Measurements from ENCODE around the gene TMEM19. TPM values are rescaled to one million over a fixed set of nuclear protein-coding genes. Genes with fewer than 3 reads are reported as not detected.

The TMEM19 gene
- total RNA-seq: 25.7 TPM
- long read RNA-seq, full-length matches to known transcripts: 11 of 16 reads
- long read RNA-seq, partial matches to known transcripts: 1 of 16 reads
- long read RNA-seq, other reads (novel, unspliced or antisense): 4 of 16 reads

GRCh38 chr12:71685914-71686657 is at the start of gene TMEM19:
TMEM19 (plus strand) TSS chr12:71686082; CDS start chr12:71686681, 599 bp downstream.
- DNase-seq (ENCODE audit: missing footprints) (peak; percentile 96), ATAC-seq (peak; percentile 99)
- intact Hi-C loops (cut with DNase I): loop anchor here (1.0 to 5.0 kb wide), 2 partner anchors 22 to 61 kb away; partner anchors contain the start of gene THAP2

DNA sequence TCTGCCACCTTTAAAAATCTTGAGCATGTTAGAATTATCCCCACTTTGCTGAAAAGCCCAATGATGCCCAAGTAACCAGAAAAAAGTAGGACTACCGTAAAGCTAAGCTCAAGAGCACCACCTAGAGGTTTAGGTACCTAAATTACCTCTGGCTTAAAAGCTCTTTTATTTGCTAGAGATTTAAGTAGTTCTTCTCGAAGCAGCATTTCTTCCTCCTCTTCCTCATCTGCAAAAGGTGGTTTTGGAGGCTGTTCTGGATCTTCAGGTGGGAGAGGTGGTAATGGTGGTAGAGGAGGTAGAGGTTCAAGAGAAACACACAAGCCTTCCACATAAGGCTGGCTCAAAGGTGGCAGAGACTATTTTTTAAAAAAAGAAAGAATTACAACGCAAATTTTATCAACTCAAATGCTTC is 49.2 kb upstream of the TMEM19 start:
- intact Hi-C loops (cut with DNase I): loop anchor here (5.0 kb wide), 2 partner anchors 111 to 219 kb away; no protein-coding TSS in a partner anchor
- ATAC-seq (no peak), DNase-seq (ENCODE audit: missing footprints) (no peak)

DNA sequence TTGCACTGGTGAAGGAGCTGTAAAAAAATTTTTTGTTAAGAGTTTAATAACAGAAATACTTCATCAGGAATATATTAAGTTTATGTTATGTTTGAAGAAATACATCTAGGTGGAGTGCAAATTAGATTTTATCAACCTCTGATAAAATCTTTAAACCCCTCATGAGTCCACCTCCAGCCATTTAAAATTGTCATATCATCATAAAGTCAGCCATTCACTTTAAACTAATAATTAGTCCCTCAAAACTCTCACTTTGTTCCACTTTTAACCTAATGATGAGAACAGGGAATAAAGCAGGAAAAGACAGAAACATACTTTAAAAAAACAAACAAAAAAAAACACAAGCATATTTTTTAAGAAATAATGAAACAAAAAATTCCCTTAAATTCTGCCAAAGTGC is 47.4 kb upstream of the TMEM19 start:
- ATAC-seq (no peak), DNase-seq (ENCODE audit: missing footprints) (no peak)
- intact Hi-C loops (cut with DNase I): loop anchor here (5.0 kb wide), 2 partner anchors 109 to 221 kb away; no protein-coding TSS in a partner anchor

GRCh38 chr12:71639341-71639760 is 46.5 kb upstream of the TMEM19 start:
- intact Hi-C loops (cut with DNase I): loop anchor here (5.0 kb wide), 2 partner anchors 108 to 222 kb away; no protein-coding TSS in a partner anchor
- DNase-seq (ENCODE audit: missing footprints): no peak

GRCh38 chr12:71640316-71640715 is 45.6 kb upstream of the TMEM19 start:
- ATAC-seq (no peak), DNase-seq (ENCODE audit: missing footprints) (no peak)
- intact Hi-C loops (cut with DNase I): no loop called here

More at GRCh38 chr12:71639341-71639760, 46.5 kb upstream of the TMEM19 start:
- ATAC-seq: peak; percentile 52

GRCh38 chr12:71641390-71641789 is 44.5 kb upstream of the TMEM19 start:
- DNase-seq (ENCODE audit: missing footprints): no peak
- intact Hi-C loops (cut with DNase I): no loop called here
- ATAC-seq: no peak

- intact Hi-C loops (cut with DNase I): no loop called here
- DNase-seq (ENCODE audit: missing footprints) (no peak), ATAC-seq (no peak)
Measured at GRCh38 chr12:71642264-71642663, 43.6 kb upstream of the TMEM19 start.

- DNase-seq (ENCODE audit: missing footprints) (no peak), ATAC-seq (no peak)
- intact Hi-C loops (cut with DNase I): no loop called here
Measured at GRCh38 chr12:71645268-71645667, 40.6 kb upstream of the TMEM19 start.

DNA sequence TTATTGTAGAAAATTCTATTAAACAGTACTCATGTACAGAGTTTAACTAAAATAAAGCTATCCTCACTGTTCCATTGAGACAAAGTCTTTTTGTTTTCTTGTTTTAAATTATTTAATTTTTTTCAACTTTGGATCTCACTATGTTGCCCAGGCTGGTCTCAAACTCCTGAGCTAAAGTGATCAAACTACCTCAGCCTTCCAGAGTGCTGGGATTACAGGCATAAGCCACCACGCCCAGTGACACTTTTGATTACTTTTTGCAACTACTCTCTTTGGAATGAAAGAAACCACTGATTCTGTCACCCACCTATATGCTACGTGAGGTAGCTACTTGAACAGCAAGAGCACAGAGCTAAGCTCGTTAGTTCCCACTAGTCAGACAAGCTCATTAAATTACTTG is 39.4 kb upstream of the TMEM19 start:
- no peak for ATAC-seq
- intact Hi-C loops (cut with DNase I): no loop called here

GRCh38 chr12:71648537-71648936 is 37.3 kb upstream of the TMEM19 start:
- DNase-seq (ENCODE audit: missing footprints): no peak
- ATAC-seq: no peak
- intact Hi-C loops (cut with DNase I): no loop called here

More for the DNA sequence above, 39.4 kb upstream of the TMEM19 start:
- no peak for DNase-seq (ENCODE audit: missing footprints)

GRCh38 chr12:71649401-71649800 is 36.5 kb upstream of the TMEM19 start:
- intact Hi-C loops (cut with DNase I): no loop called here
- no peak for ATAC-seq
- no peak for DNase-seq (ENCODE audit: missing footprints)

DNA sequence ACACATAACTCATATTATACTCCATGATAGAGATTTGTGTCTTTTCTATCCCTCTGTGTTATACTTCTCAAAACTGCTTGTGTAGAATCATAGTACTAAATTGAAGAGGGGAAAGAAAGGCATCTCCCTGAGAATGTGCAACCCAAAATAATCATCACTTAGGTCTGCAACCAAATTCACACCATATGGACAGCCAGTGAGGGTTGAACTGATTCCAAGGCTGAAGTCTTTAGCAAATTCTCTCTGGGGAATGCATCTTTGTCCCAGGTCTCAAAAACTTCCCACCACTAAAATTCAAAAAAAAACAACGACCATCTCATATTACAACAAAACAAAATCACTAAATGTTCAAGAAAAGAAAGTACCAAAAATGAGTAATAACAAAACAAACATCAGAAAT is 33.2 kb upstream of the TMEM19 start:
- no peak for DNase-seq (ENCODE audit: missing footprints)
- intact Hi-C loops (cut with DNase I): no loop called here
- ATAC-seq: no peak

GRCh38 chr12:71653137-71653536 is 32.7 kb upstream of the TMEM19 start:
- intact Hi-C loops (cut with DNase I): no loop called here
- no peak for DNase-seq (ENCODE audit: missing footprints)
- ATAC-seq: no peak

DNA sequence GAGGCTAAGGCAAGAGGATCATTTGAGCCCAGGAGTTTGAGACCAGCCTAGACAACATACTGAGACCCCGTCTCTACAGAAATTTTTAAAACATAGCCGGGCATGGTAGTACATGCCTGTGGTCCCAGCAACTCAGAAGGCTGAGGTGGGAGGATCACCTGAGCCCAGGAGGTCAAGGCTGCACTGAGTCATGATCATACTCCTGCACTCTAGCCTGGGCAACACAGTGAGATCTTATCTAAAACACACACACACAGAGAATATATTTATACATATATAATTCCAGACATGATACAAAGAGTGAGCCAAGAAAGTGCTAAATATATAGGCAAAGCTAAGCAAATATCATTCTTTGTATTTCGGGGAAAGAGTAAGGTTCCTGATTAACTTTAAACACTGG is 31.7 kb upstream of the TMEM19 start:
- DNase-seq (ENCODE audit: missing footprints): no peak
- ATAC-seq: no peak
- intact Hi-C loops (cut with DNase I): no loop called here

GRCh38 chr12:71655495-71655894 is 30.4 kb upstream of the TMEM19 start:
- ATAC-seq: no peak

GRCh38 chr12:71655907-71656306 is 30.0 kb upstream of the TMEM19 start:
- intact Hi-C loops (cut with DNase I): no loop called here
- ATAC-seq (no peak), DNase-seq (ENCODE audit: missing footprints) (no peak)

More at GRCh38 chr12:71655495-71655894, 30.4 kb upstream of the TMEM19 start:
- intact Hi-C loops (cut with DNase I): no loop called here
- DNase-seq (ENCODE audit: missing footprints): no peak

DNA sequence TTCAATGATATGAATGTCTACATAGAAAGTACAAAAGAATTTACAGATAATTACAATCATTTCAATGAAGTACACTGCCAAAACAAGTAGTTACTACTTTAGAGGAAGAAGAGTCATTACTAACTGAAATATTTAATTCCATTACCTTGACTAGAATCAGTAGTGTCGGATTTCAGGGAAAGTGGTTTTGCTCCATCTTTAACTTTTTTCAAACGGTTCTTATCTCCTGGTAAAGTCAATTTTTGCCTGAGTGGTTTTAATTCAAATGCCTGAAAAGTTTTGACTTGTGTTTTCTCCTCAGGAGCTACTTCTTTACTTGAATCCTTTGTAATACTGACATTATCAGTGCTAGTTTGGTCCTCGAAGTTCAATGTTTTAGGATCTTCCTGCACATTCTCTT is 29.1 kb upstream of the TMEM19 start:
- intact Hi-C loops (cut with DNase I): no loop called here
- ATAC-seq (no peak), DNase-seq (ENCODE audit: missing footprints) (no peak)

- intact Hi-C loops (cut with DNase I): no loop called here
- no peak for DNase-seq (ENCODE audit: missing footprints)
- no peak for ATAC-seq
Measured at GRCh38 chr12:71661977-71662530, 23.8 kb upstream of the TMEM19 start.

DNA sequence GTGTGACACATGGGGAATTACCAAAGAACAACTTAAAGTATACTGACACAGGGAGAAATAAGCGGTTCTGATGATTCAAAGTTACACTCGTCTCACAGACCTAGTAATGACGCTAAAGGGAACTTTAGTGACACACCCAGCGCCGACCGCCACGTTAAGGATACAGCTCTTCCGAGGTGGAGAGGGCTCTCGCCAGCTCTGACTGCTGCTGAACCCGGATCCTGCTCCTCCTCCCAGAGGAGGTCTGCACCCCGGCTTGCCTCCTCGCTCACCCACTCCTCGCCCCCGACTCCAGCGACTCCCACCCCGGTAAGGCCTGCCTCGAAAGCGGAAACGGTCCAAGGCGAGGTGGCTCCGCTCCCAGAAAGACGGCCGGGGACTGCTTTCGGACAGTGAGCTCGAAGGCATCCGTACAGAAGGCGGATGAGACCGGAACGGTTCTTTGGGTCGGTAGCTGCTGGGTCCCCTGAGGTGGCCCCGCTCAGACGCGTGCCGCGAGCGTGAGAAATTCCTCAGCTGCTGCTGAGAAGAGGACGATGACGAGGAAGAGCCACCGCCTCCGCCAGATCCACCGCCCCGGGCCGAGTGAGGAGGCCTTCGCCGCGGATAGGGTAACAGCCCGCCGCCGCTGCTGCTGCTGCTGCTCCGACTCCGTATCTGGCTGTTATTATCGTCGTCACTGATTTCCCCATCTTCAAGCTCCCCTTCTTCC is 22.9 kb upstream of the TMEM19 start:
- DNase-seq (ENCODE audit: missing footprints): peak; percentile 81
- intact Hi-C loops (cut with DNase I): no loop called here
- ATAC-seq: peak; percentile 35
